GM11168 (cell line): ENCODE data around the gene MC1R.
"Not testable (repeated sequence)": the region's sequence is repeated elsewhere in the genome, so short reads cannot be mapped to it uniquely, and the experiment has no call there.

Experiments used
- in situ Hi-C: fragments of 300-500 bp; cut with MboI; formaldehyde crosslinking; loops from one replicate; pipeline ENCODE4 v1.12.0; 2022; ENCODE audit warnings: low sequenced_read_pairs; ENCODE audit not compliant: unreplicated experiment

MC1R gene

GRCh38 chr16:89956505-89957215, 38.0 kb downstream of the MC1R start:
- in situ Hi-C loops, result no loop called here

GRCh38 chr16:89957216-89957785, 38.6 kb downstream of the MC1R start:
- in situ Hi-C loops, result no loop called here

GRCh38 chr16:89958068-89958467, 39.4 kb downstream of the MC1R start:
- in situ Hi-C loops, result no loop called here

GRCh38 chr16:89958596-89958995, 39.9 kb downstream of the MC1R start:
- in situ Hi-C loops, result no loop called here

- in situ Hi-C loops, result no loop called here
Observed at GRCh38 chr16:89960966-89961365, 42.3 kb downstream of the MC1R start.

GRCh38 chr16:89961920-89962319, 43.3 kb downstream of the MC1R start:
- in situ Hi-C loops, result no loop called here

GRCh38 chr16:89962754-89963498, 44.3 kb downstream of the MC1R start:
- in situ Hi-C loops, result no loop called here

- in situ Hi-C loops, result no loop called here
Observed at GRCh38 chr16:89964201-89964600, 45.5 kb downstream of the MC1R start.

- in situ Hi-C loops, result no loop called here
Observed at GRCh38 chr16:89965447-89966225, 47.0 kb downstream of the MC1R start.

GRCh38 chr16:89966756-89967155, 48.1 kb downstream of the MC1R start:
- in situ Hi-C loops, result no loop called here

GRCh38 chr16:89967436-89967835, 48.8 kb downstream of the MC1R start:
- in situ Hi-C loops, result not testable (repeated sequence)

- in situ Hi-C loops, result not testable (repeated sequence)
Observed at GRCh38 chr16:89968074-89968473, 49.4 kb downstream of the MC1R start.

GRCh38 chr16:89969741-89970410, 51.2 kb downstream of the MC1R start:
- in situ Hi-C loops, result no loop called here
